ENCODE measurements around the gene ARID1B.

GRCh38 chr6:157054531-157054979 is 277.4 kb downstream of the ARID1B start:
- TF ChIP-seq, protein P1, sequence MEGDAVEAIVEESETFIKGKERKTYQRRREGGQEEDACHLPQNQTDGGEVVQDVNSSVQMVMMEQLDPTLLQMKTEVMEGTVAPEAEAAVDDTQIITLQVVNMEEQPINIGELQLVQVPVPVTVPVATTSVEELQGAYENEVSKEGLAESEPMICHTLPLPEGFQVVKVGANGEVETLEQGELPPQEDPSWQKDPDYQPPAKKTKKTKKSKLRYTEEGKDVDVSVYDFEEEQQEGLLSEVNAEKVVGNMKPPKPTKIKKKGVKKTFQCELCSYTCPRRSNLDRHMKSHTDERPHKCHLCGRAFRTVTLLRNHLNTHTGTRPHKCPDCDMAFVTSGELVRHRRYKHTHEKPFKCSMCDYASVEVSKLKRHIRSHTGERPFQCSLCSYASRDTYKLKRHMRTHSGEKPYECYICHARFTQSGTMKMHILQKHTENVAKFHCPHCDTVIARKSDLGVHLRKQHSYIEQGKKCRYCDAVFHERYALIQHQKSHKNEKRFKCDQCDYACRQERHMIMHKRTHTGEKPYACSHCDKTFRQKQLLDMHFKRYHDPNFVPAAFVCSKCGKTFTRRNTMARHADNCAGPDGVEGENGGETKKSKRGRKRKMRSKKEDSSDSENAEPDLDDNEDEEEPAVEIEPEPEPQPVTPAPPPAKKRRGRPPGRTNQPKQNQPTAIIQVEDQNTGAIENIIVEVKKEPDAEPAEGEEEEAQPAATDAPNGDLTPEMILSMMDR (IDR thresholded peaks at IDR 0.05; ENCODE audit: low read depth, low read length, missing input control): no peak
- TF ChIP-seq, protein P2, sequence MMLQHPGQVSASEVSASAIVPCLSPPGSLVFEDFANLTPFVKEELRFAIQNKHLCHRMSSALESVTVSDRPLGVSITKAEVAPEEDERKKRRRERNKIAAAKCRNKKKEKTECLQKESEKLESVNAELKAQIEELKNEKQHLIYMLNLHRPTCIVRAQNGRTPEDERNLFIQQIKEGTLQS (IDR thresholded peaks at IDR 0.05): no peak
- TF ChIP-seq MAX (IDR thresholded peaks at IDR 0.05) (no peak), SP1 (IDR thresholded peaks at IDR 0.05) (no peak), YY1 (IDR thresholded peaks at IDR 0.05) (no peak), REST (IDR thresholded peaks at IDR 0.05) (no peak), TAF1 (conservative IDR thresholded peaks at IDR 0.05) (no peak), GABPA (IDR thresholded peaks at IDR 0.05 in 1 of 2, conservative IDR thresholded peaks at IDR 0.05 in 1 of 2) (no peak), ZBTB33 (IDR thresholded peaks at IDR 0.05) (no peak), JUND (IDR thresholded peaks at IDR 0.05) (no peak), RAD21 (IDR thresholded peaks at IDR 0.05) (no peak), EGR1 (IDR thresholded peaks at IDR 0.05; ENCODE audit: low read depth in 2 of 2) (no peak), HNF4G (IDR thresholded peaks at IDR 0.05) (no peak), RXRA (IDR thresholded peaks at IDR 0.05) (no peak)

All from liver (tissue), 3 donors.